Breast epithelium (tissue), 4 donors: ENCODE results near the gene PPP1R16B. TPM values are rescaled to one million over a fixed set of nuclear protein-coding genes. Genes with fewer than 3 reads are reported as not detected.
"Not testable (repeated sequence)": the region's sequence is repeated elsewhere in the genome, so short reads cannot be mapped to it uniquely, and the experiment has no call there.

Experiments
- DNase-seq, 2 donors: peaks; one replicate each; pipeline ENCODE4 v3.0.0-alpha.2; 2019; ENCODE audit warnings: low spot score in 2 of 2
- H3K27ac ChIP-seq, 2 donors: fragments of 200-600 bp; sonication (generic) in 1 of 2; one replicate each; pipeline ENCODE4 v1.5.1; 2016 to 2019; ENCODE audit warnings: mild to moderate bottlenecking in 1 of 2
- H3K27me3 ChIP-seq, 2 donors: fragments of 200-600 bp; sonication (generic) in 1 of 2; one replicate each; pipeline versions ENCODE4 v1.5.1 to v1.6.0; 2017 to 2019; ENCODE audit warnings: control low read depth in 1 of 2, mild to moderate bottlenecking in 1 of 2
- H3K36me3 ChIP-seq: fragments of 200-600 bp; one replicate; pipeline ENCODE4 v1.5.1; 2019
- H3K4me1 ChIP-seq, 2 donors: fragments of 200-600 bp; sonication (generic); one replicate each; pipeline ENCODE4 v1.5.1; 2016 to 2019; ENCODE audit warnings: control low read depth in 1 of 2
- H3K4me3 ChIP-seq, 3 donors: fragments of 200-600 bp; sonication (generic); 1 replicate in 2 of 3; 2 replicates in 1 of 3; pipeline ENCODE4 v1.5.1; 2016 to 2019; ENCODE audit warnings: mild to moderate bottlenecking in 3 of 3, moderate library complexity in 2 of 3
- H3K9me3 ChIP-seq, 2 donors: fragments of 200-600 bp; sonication (generic) in 1 of 2; one replicate each; pipeline ENCODE4 v1.5.1; 2016 to 2019; ENCODE audit warnings: control low read depth in 1 of 2
- CTCF ChIP-seq, 3 donors: fragments of 450-650 bp; IDR thresholded peaks; one replicate each; pipeline ENCODE4 v1.5.1; 2016 to 2017; ENCODE audit warnings: antibody characterized with exemption in 3 of 3, mild to moderate bottlenecking in 3 of 3, moderate library complexity in 3 of 3
- POLR2A ChIP-seq: fragments of 450-650 bp; IDR thresholded peaks from one replicate; pipeline ENCODE4 v1.6.1; 2016; ENCODE audit warnings: antibody characterized with exemption, mild to moderate bottlenecking, moderate library complexity
- POLR2AphosphoS5 ChIP-seq, 3 donors: sonication (generic); formaldehyde crosslinking; IDR thresholded peaks; one replicate each; pipeline ENCODE4 v1.6.1; 2017; ENCODE audit warnings: antibody characterized with exemption in 3 of 3
- intact Hi-C: fragments of 100-400 bp; cut with DNase I; formaldehyde crosslinking; loops from one replicate; pipeline ENCODE4 v1.15.1; 2023; ENCODE audit warnings: low total_unique reads
- total RNA-seq, 3 donors: library from RNA; depleted of rRNA; stranded (reverse); fragments of >200 nt; gene quantifications; one replicate each; pipeline ENCODE4 v1.1.0, GENCODE V29; 2016

PPP1R16B gene
- total RNA-seq, 3 donors from 2014 or later = 3.7 to 10.8 (median 8.2) TPM

- Histone ChIP-seq H3K4me1 (peaks cover 0 to 2% of the 10 kb centered on the region in 2 donors), H3K9me3 (no peaks in the 10 kb centered on the region), H3K36me3 (no peaks in the 10 kb centered on the region), H3K4me3 (no peak overlapping the region), H3K27ac (no peak overlapping the region), H3K27me3 (no peaks in the 10 kb centered on the region)
- no peak for DNase-seq
- TF ChIP-seq POLR2A = no peak
- no peak for TF ChIP-seq POLR2AphosphoS5 (IDR thresholded peaks at IDR 0.05)
- no peak for TF ChIP-seq CTCF (IDR thresholded peaks at IDR 0.05)
- intact Hi-C loops = no loop called here
Observed at GRCh38 chr20:38957915-38958485, 152.5 kb downstream of the PPP1R16B start.

- DNase-seq, H3K9me3 ChIP-seq, H3K27ac ChIP-seq, H3K4me3 ChIP-seq, H3K36me3 ChIP-seq, H3K4me1 ChIP-seq, intact Hi-C loops, H3K27me3 ChIP-seq: not testable (repeated sequence)
Observed at GRCh38 chr20:38960187-38960687, 154.7 kb downstream of the PPP1R16B start.

GRCh38 chr20:38961530-38962043 lies 156.1 kb downstream of the PPP1R16B start:
- Histone ChIP-seq H3K4me3 (peak overlapping the region; percentile 93 to 99 (median 95)), H3K27ac (peak overlapping the region; percentile 92), H3K9me3 (no peaks in the 10 kb centered on the region), H3K27me3 (no peaks in the 10 kb centered on the region), H3K36me3 (no peaks in the 10 kb centered on the region), H3K4me1 (peaks cover 0 to 6% of the 10 kb centered on the region in 2 donors)
- TF ChIP-seq CTCF (IDR thresholded peaks at IDR 0.05) = no peak
- peak; percentile 11 for TF ChIP-seq POLR2A
- no peak for DNase-seq
- intact Hi-C loops = no loop called here

- peak; percentile 96 to 98 for DNase-seq
- Histone ChIP-seq H3K36me3 (no peaks in the 10 kb centered on the region), H3K27ac (peak within 1 kb of the TSS; percentile 92), H3K9me3 (no peaks in the 10 kb centered on the region), H3K4me1 (peaks cover 0 to 6% of the 10 kb centered on the region in 2 donors), H3K4me3 (peak within 1 kb of the TSS; percentile 93 to 99 (median 95)), H3K27me3 (no peaks in the 10 kb centered on the region)
- TF ChIP-seq POLR2A = no peak
- TF ChIP-seq POLR2AphosphoS5 (IDR thresholded peaks at IDR 0.05) = peak; percentile 46 to 80 (median 55)
- intact Hi-C loops = no loop called here
Observed at GRCh38 chr20:38962044-38962927, 156.8 kb downstream of the PPP1R16B start, which contains the start of gene DHX35. DHX35 (plus strand) TSS chr20:38962344; CDS start chr20:38962368, 24 bp downstream.

GRCh38 chr20:38962928-38963401 lies 157.5 kb downstream of the PPP1R16B start:
- peak overlapping the region in 1 of 2 donors; percentile 92 for H3K27ac ChIP-seq
- no peaks in the 10 kb centered on the region for H3K27me3 ChIP-seq
- TF ChIP-seq POLR2A (no peak), POLR2AphosphoS5 (IDR thresholded peaks at IDR 0.05) (no peak)
- peaks cover 0 to 6% of the 10 kb centered on the region in 2 donors for H3K4me1 ChIP-seq
- H3K4me3 ChIP-seq = peak overlapping the region; percentile 93 to 99 (median 95)
- H3K9me3 ChIP-seq = no peaks in the 10 kb centered on the region
- no peak for DNase-seq
- intact Hi-C loops = no loop called here
- no peaks in the 10 kb centered on the region for H3K36me3 ChIP-seq

- Histone ChIP-seq H3K4me3 (no peak overlapping the region), H3K27ac (no peak overlapping the region), H3K4me1 (peaks cover 0 to 6% of the 10 kb centered on the region in 2 donors), H3K27me3 (no peaks in the 10 kb centered on the region), H3K36me3 (no peaks in the 10 kb centered on the region), H3K9me3 (no peaks in the 10 kb centered on the region)
- no peak for DNase-seq
- TF ChIP-seq POLR2AphosphoS5 (IDR thresholded peaks at IDR 0.05) (no peak), CTCF (IDR thresholded peaks at IDR 0.05) (no peak), POLR2A (no peak)
- intact Hi-C loops = no loop called here
Observed at GRCh38 chr20:38963745-38964144, 158.2 kb downstream of the PPP1R16B start.
